CD14-positive monocyte (primary cell): ENCODE data around the gene CDK5. TPM values are rescaled to one million over a fixed set of nuclear protein-coding genes. Genes with fewer than 3 reads are reported as not detected.
A peak's percentile ranks its signal among the peaks of the same experiment; 100 is the strongest.

Source experiments
- DNase-seq, 3 donors: peaks; one replicate each; pipeline ENCODE4 v3.0.0-alpha.2; 2011 to 2022
- H2AFZ ChIP-seq: 2 replicates; pipeline ENCODE4 v1.6.0; 2012; ENCODE audit warnings: mild to moderate bottlenecking, low read depth, low read length, inconsistent platforms; ENCODE audit not compliant: insufficient read depth, poor library complexity, severe bottlenecking
- H3K27ac ChIP-seq, 2 donors: 1 replicate in 1 of 2; 2 replicates in 1 of 2; pipeline ENCODE4 v1.5.1; 2012 to 2013; ENCODE audit warnings: low read length in 2 of 2, control low read depth in 1 of 2, inconsistent platforms in 1 of 2, low read depth in 1 of 2, mild to moderate bottlenecking in 1 of 2
- H3K27me3 ChIP-seq, 2 donors: one replicate each; pipeline versions ENCODE4 v1.6.0 to v1.6.1; 2011 to 2013; ENCODE audit warnings: low read length in 2 of 2; ENCODE audit not compliant: control insufficient read depth in 2 of 2, insufficient read depth in 2 of 2
- H3K36me3 ChIP-seq, 2 donors: replicated peaks in 1 of 2; 1 replicate in 1 of 2; 2 replicates in 1 of 2; pipeline versions ENCODE4 v1.5.1 to v1.6.1; 2012 to 2013; ENCODE audit warnings: low read length in 2 of 2, control low read depth in 1 of 2, inconsistent platforms in 1 of 2, mild to moderate bottlenecking in 1 of 2; ENCODE audit not compliant: insufficient read depth in 2 of 2, control insufficient read depth in 1 of 2
- H3K4me1 ChIP-seq, 2 donors: 1 replicate in 1 of 2; 2 replicates in 1 of 2; pipeline versions ENCODE4 v1.5.1 to v1.6.1; 2012 to 2013; ENCODE audit warnings: low read length in 2 of 2, control low read depth in 1 of 2, inconsistent platforms in 1 of 2, mild to moderate bottlenecking in 1 of 2, moderate library complexity in 1 of 2; ENCODE audit not compliant: insufficient read depth in 2 of 2, control insufficient read depth in 1 of 2
- H3K4me2 ChIP-seq: replicated peaks from 2 replicates; pipeline ENCODE3; 2012; ENCODE audit warnings: low read length, moderate library complexity, mild to moderate bottlenecking; ENCODE audit not compliant: poor library complexity, severe bottlenecking; ENCODE audit errors: extremely low read depth
- H3K4me3 ChIP-seq, 3 experiments: fragments of 200-600 bp in 1 of 3; sonication (generic) in 1 of 3; replicated peaks in 1 of 3; 1 replicate in 2 of 3; 2 replicates in 1 of 3; pipeline ENCODE4 v1.5.1; 2011 to 2013; ENCODE audit warnings: low read length in 3 of 3, mild to moderate bottlenecking in 3 of 3, control low read depth in 2 of 3, low read depth in 2 of 3, inconsistent platforms in 1 of 3, moderate library complexity in 1 of 3
- H3K79me2 ChIP-seq: 2 replicates; pipeline ENCODE4 v1.6.0; 2012; ENCODE audit warnings: mild to moderate bottlenecking, control low read depth, inconsistent platforms, low read length, moderate library complexity; ENCODE audit not compliant: insufficient read depth
- H3K9ac ChIP-seq: 2 replicates; pipeline ENCODE4 v1.6.0; 2017; ENCODE audit warnings: low read length, mild to moderate bottlenecking; ENCODE audit not compliant: insufficient read depth, poor library complexity, severe bottlenecking
- H3K9me3 ChIP-seq, 2 donors: replicated peaks in 1 of 2; 1 replicate in 1 of 2; 2 replicates in 1 of 2; pipeline versions ENCODE4 v1.5.1 to v1.6.1; 2012 to 2013; ENCODE audit warnings: low read length in 2 of 2, control low read depth in 1 of 2; ENCODE audit not compliant: control insufficient read depth in 1 of 2, insufficient read depth in 1 of 2
- H4K20me1 ChIP-seq: 2 replicates; pipeline ENCODE4 v1.6.0; 2012; ENCODE audit warnings: mild to moderate bottlenecking, low read length, control low read depth, moderate library complexity; ENCODE audit not compliant: insufficient read depth
- H3K27ac Mint-ChIP-seq, 7 donors: one replicate each; pipeline ENCODE4 v1.8.0; 2020; ENCODE audit warnings: mild to moderate bottlenecking in 7 of 7, mixed read lengths in 7 of 7, moderate library complexity in 6 of 7, inconsistent platforms in 2 of 7
- H3K27me3 Mint-ChIP-seq, 3 donors: one replicate each; pipeline ENCODE4 v1.8.0; 2021 to 2022; ENCODE audit warnings: low read depth in 3 of 3, mild to moderate bottlenecking in 3 of 3, mixed read lengths in 3 of 3, moderate library complexity in 3 of 3, inconsistent platforms in 1 of 3
- H3K36me3 Mint-ChIP-seq, 2 donors: one replicate each; pipeline ENCODE4 v1.8.0; 2020; ENCODE audit warnings: mixed read lengths in 2 of 2, inconsistent platforms in 1 of 2, mild to moderate bottlenecking in 1 of 2
- H3K4me1 Mint-ChIP-seq: one replicate; pipeline ENCODE4 v1.8.0; 2020; ENCODE audit warnings: mild to moderate bottlenecking, mixed read lengths
- H3K4me3 Mint-ChIP-seq, 2 donors: one replicate each; pipeline ENCODE4 v1.8.0; 2020; ENCODE audit warnings: mild to moderate bottlenecking in 2 of 2, mixed read lengths in 2 of 2, moderate library complexity in 1 of 2
- H3K9me3 Mint-ChIP-seq, 7 donors: one replicate each; pipeline ENCODE4 v1.8.0; 2020 to 2022; ENCODE audit warnings: mixed read lengths in 7 of 7, mild to moderate bottlenecking in 6 of 7, moderate library complexity in 6 of 7, inconsistent platforms in 2 of 7
- WGBS: methylation state at CpG from one replicate; pipeline ENCODE4 v1.1.5; 2013; ENCODE audit warnings: missing lambda C conversion rate; ENCODE audit not compliant: insufficient coverage; 5-methylcytosine and 5-hydroxymethylcytosine counted together
- intact Hi-C, 2 donors: fragments of 100-400 bp; cut with micrococcal nuclease; formaldehyde crosslinking; loops; one replicate each; pipeline versions ENCODE4 v1.15.0 to v1.15.1; 2023
- polyA plus RNA-seq, 3 donors: library from polyadenylated mRNA; depleted of rRNA in 1 of 3; unstranded in 2 of 3; stranded (reverse) in 1 of 3; fragments of 300-500 nt in 2 of 3; fragments of >200 nt in 1 of 3; fragmentation: Illumina TruSeq in 2 of 3; gene quantifications; 1 replicate in 2 of 3; 2 replicates in 1 of 3; pipeline ENCODE4 v1.2.3, GENCODE V29; 2012 to 2021
- TF ChIP-seq, protein P1 (sequence below): fragments of 200-600 bp; IDR thresholded peaks from one replicate; pipeline ENCODE4 v1.8.0; 2022; ENCODE audit warnings: antibody characterized with exemption, mild to moderate bottlenecking

Gene CDK5
- polyA plus RNA-seq, 3 donors, result 14.9 to 31.2 (median 24.9) TPM

GRCh38 chr7:151088019-151088855, 30.5 kb upstream of the CDK5 start:
- peak overlapping the region; percentile 97 to 99 for H3K27ac ChIP-seq
- peak overlapping the region; percentile 73 to 98 (median 95) for H3K4me3 ChIP-seq
- H3K4me2 ChIP-seq, result peak overlapping the region; percentile 92
- peak overlapping the region; percentile 90 for H3K9ac ChIP-seq
- H2AFZ ChIP-seq, result no peak overlapping the region
- peaks cover 62% of the 10 kb centered on the region for H4K20me1 ChIP-seq
- H3K4me1 ChIP-seq, result peaks cover 53 to 71% of the 10 kb centered on the region in 2 donors
- peaks cover 44% of the 10 kb centered on the region for H3K79me2 ChIP-seq
- peaks cover 59% of the 10 kb centered on the region for H3K4me1 Mint-ChIP-seq
- H3K27ac Mint-ChIP-seq, result peak overlapping the region; percentile 99 to 100 (median 99)
- peaks cover 0 to 3% (median 0%) of the 10 kb centered on the region in 7 donors for H3K9me3 Mint-ChIP-seq
- peaks cover 0 to 2% (median 0%) of the 10 kb centered on the region in 3 donors for H3K27me3 Mint-ChIP-seq
- H3K9me3 ChIP-seq, result no peaks in the 10 kb centered on the region
- H3K4me3 Mint-ChIP-seq, result peak overlapping the region; percentile 90 to 94
- TF ChIP-seq, protein P1, sequence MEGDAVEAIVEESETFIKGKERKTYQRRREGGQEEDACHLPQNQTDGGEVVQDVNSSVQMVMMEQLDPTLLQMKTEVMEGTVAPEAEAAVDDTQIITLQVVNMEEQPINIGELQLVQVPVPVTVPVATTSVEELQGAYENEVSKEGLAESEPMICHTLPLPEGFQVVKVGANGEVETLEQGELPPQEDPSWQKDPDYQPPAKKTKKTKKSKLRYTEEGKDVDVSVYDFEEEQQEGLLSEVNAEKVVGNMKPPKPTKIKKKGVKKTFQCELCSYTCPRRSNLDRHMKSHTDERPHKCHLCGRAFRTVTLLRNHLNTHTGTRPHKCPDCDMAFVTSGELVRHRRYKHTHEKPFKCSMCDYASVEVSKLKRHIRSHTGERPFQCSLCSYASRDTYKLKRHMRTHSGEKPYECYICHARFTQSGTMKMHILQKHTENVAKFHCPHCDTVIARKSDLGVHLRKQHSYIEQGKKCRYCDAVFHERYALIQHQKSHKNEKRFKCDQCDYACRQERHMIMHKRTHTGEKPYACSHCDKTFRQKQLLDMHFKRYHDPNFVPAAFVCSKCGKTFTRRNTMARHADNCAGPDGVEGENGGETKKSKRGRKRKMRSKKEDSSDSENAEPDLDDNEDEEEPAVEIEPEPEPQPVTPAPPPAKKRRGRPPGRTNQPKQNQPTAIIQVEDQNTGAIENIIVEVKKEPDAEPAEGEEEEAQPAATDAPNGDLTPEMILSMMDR, result no peak
- H3K27me3 ChIP-seq, result no peaks in the 10 kb centered on the region
- peaks cover 19 to 20% of the 10 kb centered on the region in 2 donors for H3K36me3 Mint-ChIP-seq
- 21% methylated on average over 6 of the region's 16 CpGs for WGBS
- peak; percentile 40 to 63 (median 51) for DNase-seq
- peaks cover 2 to 7% of the 10 kb centered on the region in 2 donors for H3K36me3 ChIP-seq
- intact Hi-C loops, result loop anchor here in 1 of 2 donors (2.0 to 10.0 kb wide), 4 partner anchors 29 to 713 kb away; partner anchors contain the start of genes ABCB8, SLC4A2 and ZNF775

- H2AFZ ChIP-seq, result peak overlapping the region; percentile 42
- peaks cover 54% of the 10 kb centered on the region for H4K20me1 ChIP-seq
- whole genome bisulfite sequencing, result under 1% methylated on average over 69 of the region's 70 CpGs
- Mint-ChIP-seq H3K36me3 (peaks cover 16 to 19% of the 10 kb centered on the region in 2 donors), H3K9me3 (peaks cover 0 to 3% (median 0%) of the 10 kb centered on the region in 7 donors), H3K27ac (peak overlapping the region; percentile 99 to 100 (median 99)), H3K27me3 (peaks cover 0 to 2% (median 0%) of the 10 kb centered on the region in 3 donors), H3K4me3 (peak overlapping the region; percentile 90 to 94), H3K4me1 (peaks cover 63% of the 10 kb centered on the region)
- intact Hi-C loops, result loop anchor here (2.0 to 10.0 kb wide), 4 partner anchors 29 to 713 kb away; partner anchors contain the start of genes SLC4A2 (in 2 of the 2), ABCB8 (in 1 of the 2) and ZNF775 (in 1 of the 2)
- H3K4me1 ChIP-seq, result peaks cover 58 to 78% of the 10 kb centered on the region in 2 donors
- TF ChIP-seq, protein P1, result peak; percentile 13
- no peaks in the 10 kb centered on the region for H3K9me3 ChIP-seq
- peak overlapping the region; percentile 97 to 99 for H3K27ac ChIP-seq
- peak overlapping the region; percentile 92 for H3K4me2 ChIP-seq
- peak overlapping the region; percentile 90 for H3K9ac ChIP-seq
- no peaks in the 10 kb centered on the region for H3K27me3 ChIP-seq
- peak; percentile 63 to 82 (median 64) for DNase-seq
- H3K79me2 ChIP-seq, result peaks cover 43% of the 10 kb centered on the region
- peaks cover 2 to 7% of the 10 kb centered on the region in 2 donors for H3K36me3 ChIP-seq
- peak overlapping the region; percentile 73 to 98 (median 95) for H3K4me3 ChIP-seq
Measured at GRCh38 chr7:151087245-151088018, 29.7 kb upstream of the CDK5 start.
